Fibroblast of lung (primary cell): ENCODE measurements around the gene PGAP3. TPM values are rescaled to one million over a fixed set of nuclear protein-coding genes. Genes with fewer than 3 reads are reported as not detected.

ENCODE experiments used
- DNase-seq, 2 donors: peaks; one replicate each; pipeline versions ENCODE4 v3.0.0 to v3.0.0-alpha.2; 2010; ENCODE audit warnings: low read depth in 2 of 2
- H2AFZ ChIP-seq: 2 replicates; pipeline ENCODE4 v1.5.1; 2012; ENCODE audit warnings: low read length, control low read depth, inconsistent platforms
- H3K27ac ChIP-seq: 2 replicates; pipeline ENCODE4 v1.5.1; 2011; ENCODE audit warnings: low read length, control low read depth; ENCODE audit not compliant: insufficient read depth
- H3K27me3 ChIP-seq: 2 replicates; pipeline ENCODE4 v1.5.1; 2011; ENCODE audit warnings: mild to moderate bottlenecking, low read length; ENCODE audit not compliant: control insufficient read depth, insufficient read depth
- H3K36me3 ChIP-seq: 2 replicates; pipeline ENCODE4 v1.5.1; 2011; ENCODE audit warnings: low read length; ENCODE audit not compliant: control insufficient read depth, insufficient read depth
- H3K4me1 ChIP-seq: 2 replicates; pipeline ENCODE4 v1.5.1; 2011; ENCODE audit warnings: low read length; ENCODE audit not compliant: control insufficient read depth, insufficient read depth; ENCODE audit errors: extremely low read depth
- H3K4me2 ChIP-seq: 2 replicates; pipeline ENCODE4 v1.5.1; 2011; ENCODE audit warnings: low read length, control low read depth; ENCODE audit not compliant: insufficient read depth; ENCODE audit errors: extremely low read depth
- H3K4me3 ChIP-seq, 4 experiments: fragments of 200-600 bp in 1 of 4; sonication (generic) in 1 of 4; replicated peaks in 1 of 4; 2 replicates each; pipeline ENCODE4 v1.5.1; 2011 to 2016; ENCODE audit warnings: low read length in 4 of 4, low read depth in 3 of 4, mild to moderate bottlenecking in 3 of 4, control low read depth in 2 of 4, inconsistent platforms in 1 of 4, mixed read lengths in 1 of 4; ENCODE audit not compliant: insufficient read depth in 1 of 4; ENCODE audit errors: control extremely low read depth in 1 of 4
- H3K79me2 ChIP-seq: 2 replicates; pipeline ENCODE4 v1.5.1; 2012; ENCODE audit warnings: mild to moderate bottlenecking, low read length, inconsistent platforms; ENCODE audit not compliant: control insufficient read depth, insufficient read depth
- H3K9ac ChIP-seq: 2 replicates; pipeline ENCODE4 v1.5.1; 2011; ENCODE audit warnings: mild to moderate bottlenecking, low read length, control low read depth; ENCODE audit not compliant: insufficient read depth
- H3K9me3 ChIP-seq: 2 replicates; pipeline ENCODE4 v1.5.1; 2012; ENCODE audit warnings: low read depth, low read length; ENCODE audit not compliant: control insufficient read depth, insufficient read depth
- H4K20me1 ChIP-seq: 2 replicates; pipeline ENCODE4 v1.5.1; 2011; ENCODE audit warnings: low read length; ENCODE audit not compliant: control insufficient read depth, insufficient read depth; ENCODE audit errors: extremely low read depth
- EZH2 ChIP-seq: IDR thresholded peaks from 2 replicates; pipeline ENCODE4 v1.5.1; 2012; ENCODE audit warnings: low read length, control low read depth, mild to moderate bottlenecking; ENCODE audit errors: missing control alignments
- polyA plus RNA-seq, 2 donors: library from polyadenylated mRNA; depleted of rRNA in 1 of 2; stranded (reverse) in 1 of 2; unstranded in 1 of 2; fragments of >200 nt; gene quantifications; 2 replicates each; pipeline ENCODE4 v1.2.1, GENCODE V29; 2011 to 2012; ENCODE audit warnings: missing spikeins in 1 of 2
- total RNA-seq: library from RNA; depleted of rRNA; stranded (reverse); fragments of >200 nt; gene quantifications from 2 replicates; pipeline ENCODE4 v1.2.1, GENCODE V29; 2014
- TF ChIP-seq, protein P1 (sequence below), 2 donors: IDR thresholded peaks in 1 of 2; conservative IDR thresholded peaks in 1 of 2; 1 replicate in 1 of 2; 2 replicates in 1 of 2; pipeline ENCODE4 v1.5.1; 2011 to 2012; ENCODE audit warnings: low read length in 2 of 2, control low read depth in 1 of 2, inconsistent platforms in 1 of 2, low read depth in 1 of 2, mild to moderate bottlenecking in 1 of 2

PGAP3 gene
- total and polyA plus RNA-seq, 2 donors (not counting 1 experiment from before 2014, with no cell fraction given) = 7.9 to 8.8 TPM

DNA sequence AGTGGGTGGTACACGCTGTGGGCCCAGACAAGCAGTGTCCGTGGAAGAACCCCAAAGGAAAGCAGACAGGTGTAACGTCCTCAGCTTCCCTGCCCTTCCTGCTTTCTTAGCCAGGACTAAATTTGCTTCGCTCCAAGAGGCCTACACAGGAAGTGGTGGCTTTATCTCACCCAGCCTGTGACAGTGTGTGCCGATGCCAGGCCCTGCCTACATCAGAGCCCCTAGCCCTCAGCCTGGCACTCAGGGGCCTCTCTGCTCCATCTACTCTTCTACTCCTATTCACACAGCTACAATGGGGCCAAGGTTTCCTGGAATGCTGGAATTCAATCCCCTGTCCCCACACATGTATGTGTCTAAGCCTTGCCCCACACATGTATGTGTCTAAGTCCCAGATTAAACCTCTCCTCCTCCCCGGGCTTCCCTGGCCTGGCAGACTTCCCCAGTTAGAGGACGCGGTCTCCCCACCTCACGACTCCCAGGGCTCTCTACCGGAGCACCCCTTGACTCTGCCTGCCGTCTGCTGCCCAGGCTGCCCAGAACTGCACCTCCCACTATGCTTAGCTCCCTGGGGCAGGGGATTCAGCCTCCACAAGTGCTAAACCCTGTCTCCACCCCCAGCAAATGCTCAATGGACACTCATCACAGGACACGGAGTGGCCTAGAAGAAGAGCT lies 8.2 kb downstream of the PGAP3 start:
- H4K20me1 ChIP-seq = no peaks in the 10 kb centered on the region
- H3K9me3 ChIP-seq = no peaks in the 10 kb centered on the region
- H3K4me1 ChIP-seq = no peaks in the 10 kb centered on the region
- H3K27ac ChIP-seq = no peak overlapping the region
- no peak overlapping the region for H3K4me3 ChIP-seq
- H3K36me3 ChIP-seq = no peaks in the 10 kb centered on the region
- TF ChIP-seq, protein P1, sequence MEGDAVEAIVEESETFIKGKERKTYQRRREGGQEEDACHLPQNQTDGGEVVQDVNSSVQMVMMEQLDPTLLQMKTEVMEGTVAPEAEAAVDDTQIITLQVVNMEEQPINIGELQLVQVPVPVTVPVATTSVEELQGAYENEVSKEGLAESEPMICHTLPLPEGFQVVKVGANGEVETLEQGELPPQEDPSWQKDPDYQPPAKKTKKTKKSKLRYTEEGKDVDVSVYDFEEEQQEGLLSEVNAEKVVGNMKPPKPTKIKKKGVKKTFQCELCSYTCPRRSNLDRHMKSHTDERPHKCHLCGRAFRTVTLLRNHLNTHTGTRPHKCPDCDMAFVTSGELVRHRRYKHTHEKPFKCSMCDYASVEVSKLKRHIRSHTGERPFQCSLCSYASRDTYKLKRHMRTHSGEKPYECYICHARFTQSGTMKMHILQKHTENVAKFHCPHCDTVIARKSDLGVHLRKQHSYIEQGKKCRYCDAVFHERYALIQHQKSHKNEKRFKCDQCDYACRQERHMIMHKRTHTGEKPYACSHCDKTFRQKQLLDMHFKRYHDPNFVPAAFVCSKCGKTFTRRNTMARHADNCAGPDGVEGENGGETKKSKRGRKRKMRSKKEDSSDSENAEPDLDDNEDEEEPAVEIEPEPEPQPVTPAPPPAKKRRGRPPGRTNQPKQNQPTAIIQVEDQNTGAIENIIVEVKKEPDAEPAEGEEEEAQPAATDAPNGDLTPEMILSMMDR (conservative IDR thresholded peaks at IDR 0.05 in 1 of 2, IDR thresholded peaks at IDR 0.05 in 1 of 2; ENCODE audit: low read depth in 1 of 2, low read length in 2 of 2) = no peak
- no peak for TF ChIP-seq EZH2
- no peaks in the 10 kb centered on the region for H3K27me3 ChIP-seq
- H3K4me2 ChIP-seq = no peak overlapping the region
- no peaks in the 10 kb centered on the region for H3K79me2 ChIP-seq
- no peak overlapping the region for H2AFZ ChIP-seq
- no peak overlapping the region for H3K9ac ChIP-seq
- no peak for DNase-seq

DNA sequence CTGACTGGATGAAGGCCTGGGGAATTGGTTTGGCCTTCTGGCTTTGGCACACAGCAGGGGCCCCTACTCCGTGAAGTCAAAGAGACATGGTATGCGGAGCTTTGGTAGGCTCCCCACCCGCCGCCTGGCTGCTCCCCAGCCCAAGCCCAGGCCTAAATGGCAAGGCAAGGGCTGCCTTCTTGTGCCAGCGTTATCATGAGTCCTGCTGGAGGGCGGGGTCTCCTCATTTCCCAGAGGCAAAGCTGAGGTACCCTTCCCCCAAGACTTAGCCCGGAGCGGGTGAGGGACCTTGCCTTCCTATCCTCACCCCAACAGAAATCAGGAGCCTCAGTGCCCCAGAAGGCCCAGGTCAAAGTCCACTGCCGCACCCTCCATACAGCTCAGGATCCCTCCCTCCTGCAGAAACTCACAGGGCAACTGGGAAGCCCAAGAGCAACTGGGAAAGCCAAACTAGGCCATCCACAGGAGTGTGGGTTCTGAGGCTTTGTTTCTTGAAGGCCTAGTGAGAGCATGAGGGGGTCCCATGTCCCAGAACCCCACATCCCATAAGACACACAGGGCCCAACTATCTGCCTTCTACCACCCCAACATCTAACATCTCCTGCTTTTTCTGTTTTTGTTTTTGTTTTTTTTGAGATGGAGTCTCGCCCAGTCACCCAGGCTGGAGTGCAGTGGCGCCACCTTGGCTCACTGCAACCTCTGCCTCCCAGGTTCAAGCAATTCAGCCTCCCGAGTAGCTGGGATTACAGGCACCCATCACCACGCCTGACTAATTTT lies 9.3 kb downstream of the PGAP3 start:
- Histone ChIP-seq H3K27ac (no peak overlapping the region), H4K20me1 (no peaks in the 10 kb centered on the region), H3K4me2 (no peak overlapping the region), H3K9me3 (no peaks in the 10 kb centered on the region), H3K4me3 (no peak overlapping the region), H3K79me2 (no peaks in the 10 kb centered on the region), H3K36me3 (no peaks in the 10 kb centered on the region), H3K4me1 (no peaks in the 10 kb centered on the region), H3K9ac (no peak overlapping the region), H2AFZ (no peak overlapping the region), H3K27me3 (no peaks in the 10 kb centered on the region)
- TF ChIP-seq, protein P1 (conservative IDR thresholded peaks at IDR 0.05 in 1 of 2, IDR thresholded peaks at IDR 0.05 in 1 of 2; ENCODE audit: low read depth in 1 of 2, low read length in 2 of 2) = no peak
- TF ChIP-seq EZH2 = no peak
- no peak for DNase-seq

DNA sequence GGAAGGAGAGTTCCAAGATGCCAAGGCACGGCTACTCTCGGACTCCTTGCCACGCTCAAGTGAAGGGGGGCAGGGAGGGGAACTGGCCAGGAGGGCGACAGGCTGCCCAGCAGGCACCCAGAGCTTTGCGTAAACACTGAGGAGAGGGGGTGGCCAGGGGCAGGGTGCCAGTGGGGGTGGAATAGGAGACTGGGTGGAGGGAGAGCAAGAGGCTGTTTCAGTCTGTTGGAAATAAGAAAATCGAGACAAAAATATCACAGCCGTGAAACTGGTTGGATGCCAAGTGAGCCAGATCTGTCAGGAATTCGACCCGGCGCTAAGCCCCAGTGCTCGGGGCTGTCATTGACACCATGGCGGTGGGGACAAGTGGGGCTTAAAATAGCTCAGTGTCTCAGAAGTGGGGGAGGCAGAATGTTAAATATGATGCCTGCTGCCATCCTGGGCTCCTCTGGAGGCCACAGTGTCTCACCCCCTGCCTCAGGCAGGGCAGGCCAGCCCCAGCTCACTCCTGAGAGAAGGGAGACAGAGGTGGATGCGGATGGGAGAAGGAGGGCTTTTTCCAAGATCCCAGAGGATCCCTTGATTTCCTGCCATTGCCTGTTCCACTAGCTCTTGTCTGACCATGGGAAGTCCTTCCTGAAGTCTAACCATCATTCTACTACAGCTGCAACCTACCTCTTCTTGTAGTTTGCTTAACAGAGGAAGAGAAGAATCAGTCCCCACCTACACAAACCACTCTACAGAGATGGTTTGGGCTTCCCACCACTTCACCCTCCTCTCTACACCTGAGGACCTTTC lies 10.1 kb downstream of the PGAP3 start:
- DNase-seq = no peak
- TF ChIP-seq, protein P1 (conservative IDR thresholded peaks at IDR 0.05 in 1 of 2, IDR thresholded peaks at IDR 0.05 in 1 of 2; ENCODE audit: low read depth in 1 of 2, low read length in 2 of 2) = no peak

More for the DNA sequence above, 10.1 kb downstream of the PGAP3 start:
- Histone ChIP-seq H4K20me1 (no peaks in the 10 kb centered on the region), H3K36me3 (no peaks in the 10 kb centered on the region), H3K9ac (no peak overlapping the region), H3K4me2 (no peak overlapping the region), H2AFZ (no peak overlapping the region), H3K4me1 (no peaks in the 10 kb centered on the region), H3K79me2 (no peaks in the 10 kb centered on the region), H3K27me3 (no peaks in the 10 kb centered on the region), H3K9me3 (no peaks in the 10 kb centered on the region), H3K4me3 (no peak overlapping the region), H3K27ac (no peak overlapping the region)
